ENCODE data around the gene FXYD4.

FXYD4 gene

DNA sequence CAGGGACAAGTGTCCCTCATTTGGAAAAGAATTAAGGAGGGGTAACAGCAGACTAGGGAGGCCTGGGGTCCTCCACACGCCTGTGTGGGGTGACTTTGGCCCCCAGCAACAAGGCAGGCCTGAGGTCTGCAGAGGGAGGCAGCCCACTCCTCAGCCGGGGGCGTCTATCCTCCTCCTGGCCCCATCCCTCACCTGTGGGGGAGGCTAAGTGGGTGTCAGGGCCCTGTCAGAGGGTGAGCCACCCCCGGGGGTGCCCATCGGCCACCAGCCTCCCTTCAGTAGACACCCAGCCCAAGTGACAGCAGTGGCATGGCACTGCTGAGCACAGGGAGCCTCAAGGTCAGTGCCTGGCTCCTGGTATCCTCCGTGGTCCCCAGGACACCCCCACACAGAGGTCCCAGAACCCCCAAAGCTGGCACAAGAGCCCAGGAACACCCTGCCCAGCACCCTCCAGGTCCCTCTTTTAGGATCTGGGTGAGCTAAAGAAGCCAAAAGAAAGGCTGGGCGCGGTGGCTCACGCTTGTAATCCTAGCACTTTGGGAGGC, 693 bp upstream of the FXYD4 start:
- no peak for DNase-seq (ENCODE audit: low read depth)
- no peak overlapping the region for H3K4me3 ChIP-seq (ENCODE audit: low read depth, low read length)

DNA sequence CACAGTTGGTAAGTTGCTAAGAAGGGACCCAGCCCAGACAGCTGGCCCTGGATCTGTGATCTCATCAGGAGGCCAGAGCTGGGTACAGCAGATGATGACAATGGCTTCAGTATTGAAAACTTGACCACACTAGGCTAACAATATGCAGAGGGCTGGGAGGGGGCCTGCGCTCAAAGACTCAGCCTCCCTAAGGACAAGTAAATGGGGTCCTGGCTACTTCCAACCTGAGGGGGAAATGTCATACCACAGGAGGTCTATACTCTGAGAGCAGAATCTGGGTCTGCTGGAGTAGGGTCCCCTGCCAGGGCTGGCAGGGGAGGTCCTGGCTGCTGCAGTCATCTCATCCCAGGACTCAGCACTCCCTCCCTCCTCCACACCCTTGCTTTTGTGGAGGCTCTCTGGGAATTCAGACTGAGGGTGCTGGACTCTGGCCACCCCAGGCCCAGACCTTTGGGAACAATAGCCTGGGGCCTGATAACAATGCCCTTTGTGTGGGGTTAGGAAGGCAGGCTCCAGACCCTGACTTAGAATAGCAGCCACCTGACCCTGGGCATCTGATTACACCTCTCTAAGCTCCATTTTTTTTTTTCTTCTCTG, 1.4 kb downstream of the FXYD4 start:
- no peak overlapping the region for H3K4me3 ChIP-seq (ENCODE audit: low read depth, low read length)
- DNase-seq (ENCODE audit: low read depth) = no peak

GRCh38 chr10:43373461-43373860, 2.0 kb downstream of the FXYD4 start:
- no peak for DNase-seq (ENCODE audit: low read depth)
- H3K4me3 ChIP-seq (ENCODE audit: low read depth, low read length) = no peak overlapping the region

GRCh38 chr10:43374194-43374593, 2.8 kb downstream of the FXYD4 start:
- DNase-seq (ENCODE audit: low read depth) = no peak
- no peak overlapping the region for H3K4me3 ChIP-seq (ENCODE audit: low read depth, low read length)

- no peak for DNase-seq (ENCODE audit: low read depth)
- H3K4me3 ChIP-seq (ENCODE audit: low read depth, low read length) = no peak overlapping the region
Measured at GRCh38 chr10:43375401-43376020, 4.1 kb downstream of the FXYD4 start.

DNA sequence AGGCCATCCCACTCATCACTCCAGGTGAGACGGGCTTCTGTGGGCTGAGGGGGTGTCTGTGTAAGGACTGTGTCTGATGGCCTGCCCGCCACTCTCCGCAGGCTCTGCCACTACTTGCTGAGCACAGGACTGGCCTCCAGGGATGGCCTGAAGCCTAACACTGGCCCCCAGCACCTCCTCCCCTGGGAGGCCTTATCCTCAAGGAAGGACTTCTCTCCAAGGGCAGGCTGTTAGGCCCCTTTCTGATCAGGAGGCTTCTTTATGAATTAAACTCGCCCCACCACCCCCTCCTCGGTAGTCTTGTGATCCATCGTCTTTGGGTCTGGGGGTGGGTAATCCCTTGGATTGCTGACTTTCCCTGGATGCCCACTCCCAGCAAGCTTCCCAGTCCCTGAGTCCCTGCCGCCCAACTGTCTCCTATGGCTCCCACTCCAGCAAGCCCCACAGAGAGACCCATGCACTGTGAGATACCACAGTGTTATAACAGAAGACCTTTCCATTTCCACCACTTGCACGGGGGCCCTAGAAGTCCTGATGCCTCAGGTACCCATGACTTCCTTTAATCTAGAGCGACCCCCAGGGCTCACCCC, 4.7 kb downstream of the FXYD4 start:
- H3K4me3 ChIP-seq (ENCODE audit: low read depth, low read length) = no peak overlapping the region
- DNase-seq (ENCODE audit: low read depth) = no peak

DNA sequence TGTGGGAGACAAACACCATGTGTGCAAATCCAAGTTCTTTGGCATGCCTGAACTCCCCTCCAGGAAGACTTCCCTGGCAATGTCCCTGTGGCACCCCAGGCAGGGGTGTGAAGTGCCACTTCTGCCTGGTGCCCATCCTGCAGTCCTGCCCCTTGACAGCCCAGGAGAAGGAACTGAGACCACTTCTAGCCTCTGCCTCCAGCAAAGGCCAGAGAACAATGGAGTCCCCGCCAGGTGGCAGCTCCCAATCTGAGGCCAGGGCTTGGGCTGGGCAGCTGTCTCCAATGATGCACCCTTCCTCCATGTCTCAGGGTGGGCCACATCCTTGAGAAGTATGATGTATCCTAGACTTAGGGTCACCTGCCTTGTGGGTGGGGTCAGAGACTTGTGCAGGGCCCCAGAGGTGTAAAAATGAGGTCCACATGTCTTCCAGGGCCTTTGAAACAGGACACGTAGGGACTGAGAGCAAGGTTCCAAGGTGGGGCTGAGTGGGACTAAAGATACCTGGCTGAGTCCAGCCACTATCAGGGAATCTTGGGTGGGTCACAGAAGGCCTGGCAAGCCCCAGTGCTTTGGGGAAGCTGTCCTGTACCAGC, 5.5 kb downstream of the FXYD4 start:
- no peak for DNase-seq (ENCODE audit: low read depth)
- H3K4me3 ChIP-seq (ENCODE audit: low read depth, low read length) = no peak overlapping the region

DNA sequence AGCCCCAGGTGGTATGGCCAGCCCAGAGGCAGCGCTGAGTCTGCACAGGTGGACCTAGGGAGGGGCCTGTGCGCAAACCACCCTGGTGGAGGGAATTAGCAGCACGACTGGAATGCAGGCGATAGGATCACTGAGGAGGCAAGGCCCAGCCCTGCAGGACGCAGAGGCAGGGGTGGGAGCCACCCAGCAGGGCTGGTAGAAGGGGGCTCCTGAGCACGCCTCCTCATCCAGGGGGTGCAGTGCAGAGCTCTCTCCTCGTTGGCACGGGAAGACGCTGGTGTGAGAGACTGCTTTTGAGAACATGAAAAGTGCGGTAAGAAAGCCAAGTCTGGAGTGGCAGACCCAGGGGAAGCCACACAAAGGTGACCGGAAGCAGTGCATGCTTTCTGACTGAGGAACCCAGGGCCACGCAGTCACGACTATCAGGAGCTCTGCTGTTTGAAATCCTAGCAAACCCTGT, 6.0 kb downstream of the FXYD4 start:
- DNase-seq (ENCODE audit: low read depth) = no peak
- H3K4me3 ChIP-seq (ENCODE audit: low read depth, low read length) = no peak overlapping the region

- DNase-seq (ENCODE audit: low read depth) = no peak
- no peak overlapping the region for H3K4me3 ChIP-seq (ENCODE audit: low read depth, low read length)
Measured at GRCh38 chr10:43380610-43381222, 9.3 kb downstream of the FXYD4 start.

DNA sequence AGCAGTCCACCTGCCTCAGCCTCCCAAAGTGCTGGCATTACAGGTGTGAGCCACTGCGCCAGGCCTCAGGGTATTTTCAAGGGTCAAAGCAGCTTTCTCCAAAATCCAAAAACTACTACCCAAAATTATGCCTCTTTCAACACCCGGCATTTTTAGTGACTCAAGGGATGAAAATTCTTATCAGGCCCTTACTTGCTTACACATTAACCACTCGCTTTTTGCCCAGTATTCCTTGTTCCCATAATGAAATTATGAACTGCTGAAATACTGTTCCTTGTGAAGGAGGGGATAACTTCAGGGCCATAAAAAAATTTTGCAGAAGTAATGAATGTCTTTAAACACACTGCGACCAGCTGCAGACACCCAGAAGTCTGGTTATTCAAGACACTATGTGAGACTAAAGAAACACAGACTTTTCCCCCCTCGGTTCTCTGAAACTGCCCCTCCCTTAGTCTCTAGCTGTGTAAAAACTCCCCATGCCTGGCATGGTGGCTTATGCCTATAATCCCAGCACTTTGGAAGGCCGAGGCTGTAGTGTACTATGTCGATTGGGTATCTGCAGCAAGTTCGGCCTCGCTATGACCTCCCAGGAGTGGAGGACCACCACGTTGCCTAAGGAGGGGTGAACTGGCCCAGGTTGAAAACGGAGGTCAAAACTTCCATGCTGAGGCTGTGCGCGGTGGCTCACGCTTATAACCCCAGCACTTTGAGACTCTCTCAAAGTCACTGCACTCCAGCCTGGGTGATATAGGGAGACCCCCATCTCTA, 12.0 kb downstream of the FXYD4 start:
- no peak overlapping the region for H3K4me3 ChIP-seq (ENCODE audit: low read depth, low read length)
- no peak for DNase-seq (ENCODE audit: low read depth)

- no peak overlapping the region for H3K4me3 ChIP-seq (ENCODE audit: low read depth, low read length)
- no peak for DNase-seq (ENCODE audit: low read depth)
Measured at GRCh38 chr10:43384252-43385221, 13.1 kb downstream of the FXYD4 start.

DNA sequence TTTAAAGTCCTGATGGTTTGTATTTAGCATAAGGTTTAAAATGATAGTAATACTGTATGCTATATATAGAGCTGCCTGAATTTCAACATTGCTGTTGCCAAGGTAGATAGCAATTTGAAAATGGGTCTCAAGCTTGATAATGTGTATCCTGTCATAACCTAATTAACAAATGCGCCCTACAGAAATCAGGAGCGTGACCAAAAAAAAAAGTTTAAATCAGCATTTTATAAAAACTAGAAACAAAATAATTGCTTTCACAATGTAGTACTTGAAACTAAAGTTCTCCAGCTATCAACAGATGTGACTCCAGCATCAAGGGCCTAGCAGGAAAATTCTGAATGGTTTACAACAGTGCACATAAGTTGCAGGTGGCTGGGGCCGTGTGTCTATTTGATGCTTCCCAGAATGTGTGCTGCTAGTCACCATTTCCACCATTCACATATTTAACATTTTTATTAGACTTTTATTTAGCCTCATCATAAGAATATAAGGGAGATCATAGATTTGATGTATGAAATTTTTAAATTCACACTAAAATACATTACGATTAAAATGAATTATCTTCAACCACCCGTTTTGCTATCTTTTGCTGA, 14.1 kb downstream of the FXYD4 start:
- DNase-seq (ENCODE audit: low read depth) = no peak
- no peak overlapping the region for H3K4me3 ChIP-seq (ENCODE audit: low read depth, low read length)

DNA sequence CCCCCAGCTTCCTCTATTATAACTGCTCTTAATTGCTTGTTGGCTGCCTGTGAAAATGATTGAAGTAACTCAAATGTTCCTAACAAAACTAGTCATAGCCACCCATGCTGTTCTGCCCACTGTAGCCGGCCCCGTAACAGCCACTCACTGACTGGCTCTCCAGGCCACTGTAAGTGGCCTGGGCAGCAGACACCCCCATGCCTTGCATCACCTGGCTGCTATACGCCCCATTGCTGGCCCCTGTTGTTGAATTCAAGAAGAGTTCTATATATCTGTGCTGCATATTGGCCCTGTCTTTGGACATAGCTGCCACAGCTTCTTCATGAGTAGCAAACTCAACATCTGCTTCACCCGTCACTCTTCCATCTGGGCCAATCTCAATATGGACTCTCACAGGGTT, 15.1 kb downstream of the FXYD4 start:
- no peak overlapping the region for H3K4me3 ChIP-seq (ENCODE audit: low read depth, low read length)
- DNase-seq (ENCODE audit: low read depth) = no peak

GRCh38 chr10:43386981-43387677, 15.7 kb downstream of the FXYD4 start:
- H3K4me3 ChIP-seq (ENCODE audit: low read depth, low read length) = no peak overlapping the region
- DNase-seq (ENCODE audit: low read depth) = no peak

DNA sequence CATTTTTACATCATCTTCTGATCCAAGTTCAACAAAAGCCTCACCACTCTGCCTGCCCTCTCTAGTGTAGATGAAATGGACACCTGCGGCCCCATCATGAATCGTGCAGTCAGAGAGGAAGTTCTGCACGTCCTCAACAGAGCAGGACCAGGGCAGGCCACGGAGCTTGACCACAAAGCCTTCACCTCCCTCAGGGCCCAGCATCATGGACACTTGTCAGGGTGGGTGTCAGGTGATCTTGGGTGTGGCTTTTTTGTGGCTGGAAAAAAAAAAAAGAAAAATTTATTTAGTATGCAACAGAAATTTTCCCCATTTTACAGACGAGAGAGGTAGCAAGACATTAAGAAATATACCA, 16.2 kb downstream of the FXYD4 start:
- no peak overlapping the region for H3K4me3 ChIP-seq (ENCODE audit: low read depth, low read length)
- no peak for DNase-seq (ENCODE audit: low read depth)

DNA sequence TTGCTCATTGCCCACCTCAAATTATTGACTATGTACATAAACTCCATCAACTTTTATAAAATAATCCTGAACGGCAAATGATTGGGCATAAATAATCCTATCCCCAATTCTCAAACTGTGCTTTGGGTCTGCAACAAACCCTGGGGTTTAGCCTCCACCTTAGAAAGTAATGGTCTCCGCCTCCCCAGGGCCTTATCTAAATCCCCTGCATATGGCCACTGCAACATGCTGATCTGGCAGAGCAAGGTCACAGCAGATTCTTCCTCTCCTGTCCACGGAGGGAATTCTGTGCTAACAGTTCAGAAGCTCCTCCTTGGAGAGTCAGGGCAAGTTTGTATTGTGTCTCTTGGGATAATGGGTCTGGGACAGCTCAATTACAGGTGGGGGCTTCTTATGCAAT, 18.4 kb downstream of the FXYD4 start:
- no peak for DNase-seq (ENCODE audit: low read depth)
- H3K4me3 ChIP-seq (ENCODE audit: low read depth, low read length) = no peak overlapping the region

- no peak overlapping the region for H3K4me3 ChIP-seq (ENCODE audit: low read depth, low read length)
- no peak for DNase-seq (ENCODE audit: low read depth)
Measured at GRCh38 chr10:43390333-43390732, 18.9 kb downstream of the FXYD4 start.

- DNase-seq (ENCODE audit: low read depth) = no peak
Measured at GRCh38 chr10:43390759-43391158, 19.3 kb downstream of the FXYD4 start.

More at GRCh38 chr10:43390759-43391158, 19.3 kb downstream of the FXYD4 start:
- H3K4me3 ChIP-seq (ENCODE audit: low read depth, low read length) = no peak overlapping the region
